CD4-positive, alpha-beta T cell treated with Interferon gamma for 1 hour (primary cell): ENCODE results near the gene MYBBP1A.
A peak's percentile ranks its signal among the peaks of the same experiment; 100 is the strongest.

Source experiments
- DNase-seq: peaks from one replicate; pipeline ENCODE4 v3.0.0-alpha.2; 2020

The MYBBP1A gene

GRCh38 chr17:4499431-4500190, 55.6 kb downstream of the MYBBP1A start:
- peak; percentile 24 for DNase-seq

GRCh38 chr17:4498461-4499397, 56.5 kb downstream of the MYBBP1A start, which contains the start of gene SPNS2:
TSS of gene SPNS2 (plus strand) at chr17:4498881. CDS start at chr17:4499048, 167 bp downstream.
- peak; percentile 65 for DNase-seq

- DNase-seq, result no peak
Measured at GRCh38 chr17:4497101-4497824, 57.9 kb downstream of the MYBBP1A start.

GRCh38 chr17:4492721-4493561, 62.2 kb downstream of the MYBBP1A start:
- no peak for DNase-seq

GRCh38 chr17:4490637-4491061, 64.5 kb downstream of the MYBBP1A start:
- DNase-seq, result no peak

GRCh38 chr17:4490109-4490591, 65.0 kb downstream of the MYBBP1A start:
- DNase-seq, result no peak

DNA sequence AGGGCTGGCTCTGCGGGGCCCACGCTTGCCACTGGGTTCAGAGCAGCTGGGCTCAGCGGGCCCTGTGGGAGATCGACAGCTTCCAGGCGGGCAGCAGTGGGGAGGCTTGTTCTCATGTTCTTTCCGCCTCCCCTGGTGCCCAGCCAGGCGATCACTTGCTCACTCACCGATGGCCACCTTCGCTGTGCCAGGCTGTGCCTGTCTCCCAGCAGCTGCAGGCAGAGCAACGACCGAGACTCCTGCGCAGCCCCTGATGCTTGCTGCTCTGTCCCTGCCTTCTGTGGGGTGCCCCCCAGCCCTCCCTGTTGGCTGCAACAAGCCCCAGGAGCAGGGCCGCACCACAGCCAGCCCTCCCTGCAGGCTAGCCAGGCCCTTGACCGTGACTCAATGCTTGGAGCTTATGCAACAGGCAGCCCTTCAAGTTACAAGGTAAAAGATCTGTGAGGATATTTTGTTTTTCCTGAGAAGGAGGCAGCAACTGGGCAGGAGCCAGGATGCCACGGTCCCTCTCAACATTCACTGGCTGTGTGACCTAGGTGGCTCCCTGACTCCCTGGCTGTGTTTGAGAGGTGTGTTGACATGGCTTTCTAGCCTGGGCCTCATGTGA, 66.1 kb downstream of the MYBBP1A start:
- DNase-seq, result no peak
